HG03432 (cell line): ENCODE data around the gene POLR2M.
A peak's percentile ranks its signal among the peaks of the same experiment; 100 is the strongest.

Source experiments
- ATAC-seq: cut with Tn5 transposase; IDR thresholded peaks from one replicate; pipeline ENCODE4 v1.9.1; 2021; ENCODE audit warnings: mild to moderate bottlenecking, moderate library complexity; ENCODE audit not compliant: unreplicated experiment

POLR2M gene

DNA sequence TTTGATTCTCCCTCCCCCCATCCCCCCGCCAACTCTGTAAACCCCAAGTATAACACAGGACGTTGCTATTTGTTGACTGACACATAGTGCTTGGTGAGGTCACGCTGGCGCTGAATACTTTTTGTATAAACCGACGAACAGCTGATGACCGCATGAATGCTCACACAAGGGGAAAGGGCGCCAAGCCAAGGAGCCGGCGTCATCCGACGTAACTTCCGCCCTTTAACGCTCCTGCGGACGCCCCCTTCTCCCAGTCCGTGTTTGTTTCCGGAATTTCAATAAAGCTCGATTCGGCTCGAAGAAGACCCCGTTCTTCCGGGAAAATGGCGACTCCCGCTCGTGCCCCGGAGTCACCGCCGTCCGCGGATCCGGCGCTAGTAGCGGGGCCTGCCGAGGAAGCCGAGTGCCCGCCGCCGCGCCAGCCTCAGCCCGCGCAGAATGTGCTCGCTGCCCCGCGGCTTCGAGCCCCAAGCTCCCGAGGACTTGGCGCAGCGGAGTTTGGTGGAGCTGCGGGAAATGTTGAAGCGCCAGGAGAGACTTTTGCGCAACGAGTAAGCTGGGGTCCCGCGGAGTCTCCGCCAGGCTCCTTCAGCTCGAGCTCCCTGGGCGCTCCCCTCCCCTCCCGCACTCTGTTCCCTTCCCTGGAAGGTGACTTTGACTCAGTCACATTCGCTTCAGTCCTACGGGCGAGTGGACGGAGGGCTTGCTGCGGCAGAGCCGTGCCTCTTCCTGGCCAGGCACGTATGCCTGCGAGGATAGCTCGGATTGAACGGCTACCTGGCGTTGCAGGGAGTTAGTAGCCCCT, at the start of gene POLR2M:
TSS of gene POLR2M (plus strand) at position 310 of the 805 bp plus-strand sequence. CDS start at position 439, 129 bp downstream.
- ATAC-seq: peak; percentile 95

DNA sequence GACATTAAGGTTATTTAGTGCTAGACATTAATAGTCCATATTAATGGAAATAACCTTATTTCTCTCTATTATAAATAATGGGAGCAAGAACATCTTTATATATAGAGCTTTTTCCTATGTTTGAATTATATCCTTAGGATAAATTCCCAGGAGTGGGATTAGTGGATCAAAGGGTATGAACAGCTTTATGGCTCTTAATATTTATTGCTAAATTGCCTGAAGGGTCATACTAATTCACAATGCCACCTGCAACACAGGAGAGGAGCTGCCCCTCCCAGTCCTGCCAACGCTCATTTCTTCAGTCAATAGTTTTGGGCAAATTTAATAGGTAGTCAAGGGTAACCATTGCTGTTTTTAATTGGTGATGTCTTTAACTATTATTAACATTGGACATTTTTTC, 48.9 kb upstream of the POLR2M start:
- no peak for ATAC-seq

DNA sequence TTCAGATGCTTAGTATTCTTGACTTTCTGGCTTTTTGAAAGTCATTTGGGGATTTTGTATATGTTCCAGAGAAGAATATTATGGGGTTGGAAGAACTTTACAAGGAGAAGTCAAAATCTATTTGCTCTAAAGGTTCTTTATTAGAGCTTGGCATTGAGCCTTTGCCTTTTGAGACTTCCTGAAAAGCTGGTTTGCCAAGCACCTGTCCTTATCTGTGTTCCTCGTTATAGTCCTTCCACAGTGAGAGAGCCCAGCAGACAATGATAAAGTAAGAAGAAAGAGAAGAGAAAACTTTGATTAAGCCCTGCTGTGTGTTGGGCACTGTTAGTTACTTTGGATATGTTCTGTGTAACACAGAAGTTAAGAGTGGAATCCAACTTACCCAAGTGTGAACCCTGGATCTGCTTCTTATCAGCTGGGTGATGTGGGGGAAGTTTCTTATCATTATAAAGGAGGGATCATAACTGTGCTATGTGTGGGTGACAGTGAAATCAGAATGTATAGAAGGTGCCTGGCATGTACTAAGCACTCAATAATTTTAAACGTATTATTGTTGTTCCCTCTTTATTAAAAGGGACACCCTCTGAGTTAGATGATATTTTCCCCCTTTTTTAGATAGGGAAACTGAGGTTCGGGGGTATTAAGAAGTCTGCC, 44.3 kb upstream of the POLR2M start:
- ATAC-seq: no peak

DNA sequence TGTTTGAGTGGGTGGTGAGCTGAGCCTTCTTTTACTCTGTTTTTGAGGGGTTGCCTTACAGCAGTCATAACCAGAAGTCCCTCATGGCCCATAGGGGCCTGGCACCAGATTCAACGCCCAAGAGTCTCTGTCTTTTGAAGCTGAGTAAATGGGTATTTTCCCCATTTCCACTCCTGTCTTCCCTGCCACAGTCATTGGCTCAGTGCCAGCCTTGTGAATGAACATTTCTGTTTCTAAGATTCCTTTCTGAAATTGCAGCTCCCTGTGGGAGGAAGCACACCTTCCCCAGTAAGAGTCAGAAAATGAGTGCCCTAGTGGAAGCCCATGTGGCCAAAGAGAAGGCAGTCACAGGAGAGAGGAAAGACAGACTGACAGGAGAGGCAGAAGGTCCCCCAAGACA, 43.7 kb upstream of the POLR2M start:
- no peak for ATAC-seq

DNA sequence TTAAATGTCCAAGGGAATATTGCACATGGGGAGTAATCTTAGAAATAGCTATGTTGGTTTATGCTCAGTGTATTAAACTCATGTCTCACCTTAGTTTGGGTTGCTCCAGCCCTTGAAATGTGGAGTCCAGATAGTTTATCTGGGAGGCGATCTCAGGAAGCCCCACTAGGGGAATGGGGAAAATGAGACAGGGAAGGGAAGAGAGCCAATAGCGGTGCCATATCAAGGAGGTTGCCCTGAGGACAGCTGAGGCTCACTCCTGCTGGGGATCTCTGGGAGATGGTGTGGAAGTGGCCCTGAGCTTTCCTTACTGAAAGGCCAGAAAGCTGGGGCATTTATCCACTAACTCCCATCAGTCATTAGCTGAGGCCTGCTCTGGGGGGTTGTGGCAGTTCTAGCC, 43.3 kb upstream of the POLR2M start:
- ATAC-seq: no peak

DNA sequence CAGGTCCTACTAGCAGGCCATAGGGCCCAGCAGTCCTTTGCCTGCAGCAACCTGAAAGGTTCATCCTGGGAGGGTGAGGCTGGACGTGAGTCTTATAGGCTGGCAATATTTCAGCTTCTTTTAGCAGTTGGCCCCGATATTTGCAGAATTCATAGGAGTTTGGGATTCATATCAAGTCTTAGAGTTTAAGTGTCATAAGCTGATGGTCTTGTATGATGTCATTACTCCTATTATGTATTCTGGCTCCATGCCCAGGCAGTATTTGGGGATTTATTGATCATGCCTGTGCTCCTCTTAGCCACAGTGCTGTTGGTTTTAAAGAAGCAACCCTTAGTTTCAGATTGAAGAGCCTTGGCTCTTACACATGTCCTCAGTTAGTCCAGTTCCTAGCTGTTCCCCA, 41.3 kb upstream of the POLR2M start:
- ATAC-seq: no peak

DNA sequence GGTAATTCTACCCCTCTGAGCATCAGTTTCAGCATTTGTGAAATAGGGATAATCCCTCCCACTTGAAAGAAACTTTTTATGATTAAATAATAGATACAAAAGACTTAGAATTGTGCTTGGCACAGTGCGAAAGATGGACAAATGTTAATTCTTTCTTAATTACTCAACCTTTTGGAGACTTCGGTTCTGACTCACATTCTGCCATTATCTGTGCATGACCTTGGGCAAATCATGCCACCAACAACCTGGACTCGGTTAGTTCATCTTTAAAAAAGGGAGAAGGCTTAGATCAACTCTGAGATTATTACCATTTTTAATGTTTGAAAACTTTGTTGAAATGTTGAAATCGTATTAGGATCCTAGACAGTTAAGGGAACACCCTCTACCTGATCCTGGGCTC, 40.6 kb upstream of the POLR2M start:
- ATAC-seq: no peak

DNA sequence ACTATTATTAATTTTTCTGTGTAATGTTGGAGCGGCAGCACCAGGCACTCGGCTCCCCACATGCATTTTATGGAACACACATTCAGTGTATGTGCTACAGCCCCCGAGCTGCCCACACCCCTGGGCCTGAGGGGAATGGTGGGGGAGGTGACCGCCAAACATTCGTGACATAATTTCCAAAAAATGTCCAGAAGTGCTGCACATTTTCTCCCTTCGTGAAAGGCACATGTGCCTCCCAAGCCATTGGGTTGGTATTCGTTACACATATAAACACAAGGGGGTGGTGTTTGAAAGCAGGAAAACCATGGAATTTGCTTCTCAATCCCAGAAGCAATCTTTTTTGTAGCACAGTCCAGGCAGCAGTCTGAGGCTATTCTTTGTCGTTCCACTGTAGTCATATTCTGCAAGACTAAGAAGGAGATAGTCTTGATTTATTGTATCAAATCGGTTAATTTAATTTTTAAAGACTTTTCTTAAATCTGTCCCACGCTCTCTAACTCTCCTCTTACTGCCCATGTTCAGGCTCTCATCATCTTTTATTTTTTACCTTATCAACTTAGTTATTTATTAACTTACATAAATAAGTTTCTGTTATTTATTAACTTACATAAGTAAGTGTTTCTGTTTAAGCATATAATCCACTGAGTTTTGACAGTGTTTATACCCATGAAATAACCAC, 39.2 kb upstream of the POLR2M start:
- no peak for ATAC-seq

DNA sequence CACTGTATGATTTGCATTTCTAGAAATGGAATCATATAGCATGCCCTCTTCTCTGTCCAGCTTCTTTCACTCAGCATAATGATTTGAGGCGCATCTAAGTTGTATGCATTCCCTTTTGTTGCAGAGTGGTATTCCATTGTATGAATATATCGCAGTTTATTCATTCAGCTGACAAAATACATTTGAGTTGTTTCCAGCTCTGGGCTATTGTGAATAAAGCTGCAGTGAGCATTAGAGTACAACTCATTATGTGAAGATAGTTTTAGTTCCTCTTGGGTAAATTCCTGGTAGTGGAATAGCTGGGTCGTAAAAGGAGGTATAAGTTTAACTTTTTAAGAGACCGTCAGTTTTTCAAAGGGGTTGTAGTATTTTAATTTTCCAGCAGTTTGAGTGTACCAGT, 38.5 kb upstream of the POLR2M start:
- no peak for ATAC-seq

DNA sequence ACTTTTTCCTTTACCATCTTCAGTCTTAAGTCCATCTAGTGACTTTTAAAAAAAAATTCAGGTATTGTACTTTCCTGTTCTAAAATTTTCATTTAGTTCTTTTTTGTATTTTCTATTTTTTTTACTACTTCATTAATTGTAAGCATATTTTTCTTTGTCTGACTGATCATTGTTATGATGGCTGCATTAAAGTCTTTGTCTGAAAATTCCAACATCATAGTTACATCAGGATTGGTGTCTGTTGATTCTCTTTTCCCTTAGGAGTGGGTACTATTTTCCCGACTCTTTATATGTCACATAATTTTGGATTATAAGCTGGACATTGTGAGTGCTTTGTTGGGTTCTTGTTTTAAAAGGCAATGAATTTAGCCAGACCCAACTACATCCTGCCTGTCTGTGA, 34.9 kb upstream of the POLR2M start:
- ATAC-seq: no peak

DNA sequence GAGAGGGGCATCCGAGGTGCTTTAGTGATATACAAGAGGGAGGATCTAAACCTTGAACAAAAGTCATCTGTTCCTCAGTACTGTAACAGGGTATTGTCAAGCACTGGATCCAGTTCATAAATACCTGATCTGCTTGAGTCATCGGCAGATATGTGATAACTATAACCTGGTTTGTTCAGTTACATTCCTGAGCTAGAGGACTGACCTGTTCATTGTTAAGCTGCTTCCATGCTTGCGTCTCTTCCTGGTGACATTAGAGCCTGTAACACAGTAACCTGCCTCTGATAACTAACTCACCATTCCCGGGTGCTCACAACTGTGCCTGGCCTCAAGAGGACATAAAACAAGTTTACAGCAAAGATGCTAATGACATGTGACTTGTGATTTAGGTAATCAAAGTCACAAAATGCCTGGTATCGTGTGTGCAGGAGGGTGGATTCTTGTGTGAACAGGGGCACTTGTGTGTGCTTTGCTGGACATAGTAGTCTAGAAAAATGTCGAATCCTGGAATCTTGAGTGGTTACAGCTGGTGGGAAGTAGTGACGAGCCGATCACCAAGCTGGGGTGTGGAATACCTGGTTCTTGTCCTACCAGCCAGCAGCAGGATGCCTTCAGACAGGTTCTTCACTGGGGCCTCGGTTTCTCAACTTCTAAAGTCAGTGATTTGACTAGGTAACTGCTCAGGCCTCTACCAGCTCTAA, 30.9 kb upstream of the POLR2M start:
- ATAC-seq: no peak

DNA sequence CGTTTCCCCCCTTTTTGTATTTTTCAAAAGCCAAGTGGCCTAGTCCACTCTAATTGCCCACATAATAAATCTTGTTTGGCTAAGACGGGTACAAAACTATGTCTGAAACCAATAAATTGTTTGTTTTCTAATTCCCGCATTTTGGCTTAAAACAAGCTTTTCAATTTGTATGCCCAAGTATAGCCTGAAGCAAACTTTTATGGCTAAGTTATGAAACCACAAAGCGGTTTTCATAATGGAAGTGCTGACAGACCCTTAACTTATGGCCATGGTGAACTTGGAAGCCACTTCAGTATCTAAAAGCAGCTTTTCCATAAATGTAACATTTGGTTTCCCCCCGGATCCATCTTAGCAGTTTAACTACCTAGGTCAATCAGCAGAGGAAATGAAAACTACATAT, 29.9 kb upstream of the POLR2M start:
- ATAC-seq: no peak

DNA sequence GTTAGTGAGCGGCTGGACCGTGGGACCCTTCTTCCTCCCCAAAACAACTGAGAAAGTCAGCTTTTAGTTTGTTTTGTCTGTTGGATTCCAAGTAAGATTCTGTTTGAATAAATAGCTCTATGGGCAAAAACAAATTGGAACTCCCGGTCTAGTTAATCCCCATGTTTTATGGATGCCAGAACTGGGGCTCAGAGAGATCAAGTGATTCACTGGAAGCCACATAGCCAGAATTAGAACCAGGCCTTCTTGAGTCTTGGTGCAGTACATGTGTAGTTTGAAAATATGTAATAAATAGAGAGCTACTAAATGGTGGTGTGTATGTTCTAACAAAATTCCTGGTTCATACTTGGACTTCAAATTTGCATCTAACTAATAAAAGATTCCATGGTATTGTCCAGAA, 29.3 kb upstream of the POLR2M start:
- no peak for ATAC-seq

DNA sequence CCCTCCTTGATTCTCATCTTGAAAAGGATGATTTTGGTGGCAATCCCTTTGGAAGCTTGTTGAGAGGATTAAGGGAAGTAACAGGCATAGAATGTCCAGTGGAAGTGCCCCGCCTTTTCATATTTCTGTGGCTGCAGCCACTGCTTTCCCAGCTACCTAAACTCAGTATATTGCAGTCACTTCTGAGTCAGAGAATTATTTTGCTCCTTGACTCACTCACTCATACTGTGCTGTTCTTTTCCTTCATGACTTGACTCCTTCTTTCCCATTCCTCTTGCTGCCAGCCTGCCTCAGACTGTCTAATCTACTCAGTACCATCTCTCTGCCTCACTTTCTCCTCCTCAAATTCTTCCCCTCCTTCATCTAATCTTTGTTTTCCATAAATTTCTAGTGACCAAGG, 26.5 kb upstream of the POLR2M start:
- ATAC-seq: no peak

DNA sequence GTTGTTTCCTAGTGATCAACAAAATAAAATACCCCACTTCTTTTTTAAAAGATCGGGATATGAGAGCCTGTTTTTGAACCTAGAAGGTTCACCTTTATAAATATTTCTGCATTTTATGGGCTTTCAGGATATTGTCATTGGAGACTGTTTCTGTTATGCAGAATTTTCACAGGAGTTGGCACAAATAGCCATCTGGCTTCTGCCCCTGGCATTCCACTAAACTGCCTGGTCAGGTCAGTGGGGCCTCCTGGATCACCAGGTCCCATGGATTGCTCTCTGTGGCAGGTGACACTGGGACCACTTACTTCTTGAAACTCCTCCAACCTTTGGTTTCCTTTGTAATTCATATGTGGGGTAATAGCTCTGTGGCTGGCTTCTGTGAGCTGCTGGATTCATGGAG, 25.5 kb upstream of the POLR2M start:
- no peak for ATAC-seq

DNA sequence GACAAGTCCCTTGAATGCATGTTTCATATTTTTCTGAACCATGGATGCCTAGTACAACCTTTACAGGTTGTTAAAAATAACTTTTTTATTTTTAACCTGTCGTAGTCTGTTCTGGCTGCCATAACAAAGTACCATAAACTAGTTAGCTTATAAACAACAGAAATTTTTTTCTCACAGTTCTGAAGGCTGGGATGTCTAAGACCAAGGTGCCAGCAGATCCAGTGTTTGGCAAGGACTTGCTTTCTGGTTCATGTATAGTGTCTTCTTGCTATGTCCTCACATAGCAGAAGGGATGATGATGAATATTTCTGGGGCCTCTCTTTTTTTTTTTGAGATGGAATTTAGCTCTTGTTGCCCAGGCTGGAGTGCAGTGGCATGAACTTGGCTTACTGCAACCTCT, 23.0 kb upstream of the POLR2M start:
- ATAC-seq: no peak

DNA sequence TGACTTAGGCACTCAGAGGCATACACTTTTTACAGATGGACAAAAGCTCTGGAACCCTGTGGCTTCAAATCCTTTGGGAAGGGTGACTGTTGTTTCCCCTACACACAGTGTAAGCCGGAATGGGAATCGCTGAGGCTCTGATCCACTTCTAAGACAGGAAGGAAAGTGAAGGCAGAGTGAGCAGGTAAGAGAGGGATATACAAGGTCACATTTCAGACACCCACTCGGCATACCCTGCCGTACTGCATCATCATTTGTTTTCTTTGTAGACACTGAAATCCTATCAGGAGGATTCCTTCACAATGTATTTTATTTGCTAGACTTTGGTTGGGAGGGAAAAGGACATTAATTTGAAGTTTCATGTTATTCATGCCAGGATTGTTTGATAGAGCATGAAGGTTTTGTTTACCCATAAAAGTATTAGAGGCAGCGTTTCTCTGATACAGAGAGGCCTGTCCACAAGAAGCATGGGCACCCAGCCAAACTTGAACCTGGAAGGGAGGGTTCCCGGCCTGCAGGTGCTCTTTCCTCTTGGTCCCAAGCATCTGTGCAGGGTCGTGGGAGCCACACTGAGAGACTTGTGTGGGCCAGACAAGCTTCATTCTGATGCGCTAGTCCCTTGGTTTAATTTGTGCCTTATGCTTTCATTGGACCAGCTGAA, 21.9 kb upstream of the POLR2M start:
- ATAC-seq: no peak

DNA sequence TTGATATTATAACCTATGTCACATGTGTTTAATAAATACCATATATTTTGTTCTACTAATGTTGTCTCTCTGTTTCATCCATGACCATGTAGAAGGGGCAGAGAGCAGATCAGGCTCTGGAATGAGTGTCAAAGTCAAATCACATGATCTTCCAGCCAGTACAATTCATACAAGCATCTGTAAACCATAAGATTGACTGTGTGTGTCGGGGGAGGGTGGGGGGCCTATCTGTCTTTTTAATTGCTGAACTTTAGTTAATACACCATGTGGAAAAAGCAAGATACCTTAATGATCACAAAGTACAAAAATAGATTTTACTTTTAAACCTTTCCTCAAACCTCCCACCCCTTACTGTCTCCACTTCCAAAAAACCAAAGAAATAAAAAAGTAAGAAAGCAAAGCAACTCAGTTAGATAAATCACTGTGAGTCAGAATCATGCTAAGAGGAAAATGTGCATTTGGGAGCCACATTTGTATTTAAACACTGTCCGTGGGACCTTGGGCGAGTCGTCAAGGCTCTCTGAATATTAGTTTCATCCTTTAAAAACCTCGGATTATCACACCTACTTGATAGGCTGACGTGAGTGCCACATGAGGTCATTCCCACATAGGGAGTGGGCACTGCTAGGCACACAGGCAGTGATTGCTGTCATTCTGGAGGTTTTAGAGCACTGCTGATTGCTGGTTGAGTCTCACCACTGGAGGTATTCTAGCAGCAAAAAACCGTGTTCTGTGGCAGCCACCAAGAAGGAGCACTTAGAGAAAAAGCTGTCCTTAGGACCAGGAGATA, 21.0 kb upstream of the POLR2M start:
- no peak for ATAC-seq

DNA sequence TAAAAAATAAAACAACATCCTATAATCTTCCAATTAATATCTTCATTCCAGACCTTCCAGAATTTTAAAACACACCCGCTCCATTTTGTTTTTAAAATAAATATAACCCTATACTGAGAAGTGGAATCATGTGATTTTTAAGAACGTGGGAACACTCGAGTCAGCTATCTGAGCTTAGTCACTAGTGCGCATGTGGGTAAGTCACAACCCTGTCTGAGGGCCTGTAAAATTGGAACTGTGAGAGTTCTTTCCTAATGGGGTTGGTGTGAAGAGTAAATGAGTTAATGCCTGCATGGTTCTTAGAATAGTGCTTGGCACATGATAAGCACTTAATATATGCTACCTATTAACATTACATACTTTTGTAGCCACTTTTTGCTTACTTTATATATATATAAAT, 19.9 kb upstream of the POLR2M start:
- ATAC-seq: no peak

DNA sequence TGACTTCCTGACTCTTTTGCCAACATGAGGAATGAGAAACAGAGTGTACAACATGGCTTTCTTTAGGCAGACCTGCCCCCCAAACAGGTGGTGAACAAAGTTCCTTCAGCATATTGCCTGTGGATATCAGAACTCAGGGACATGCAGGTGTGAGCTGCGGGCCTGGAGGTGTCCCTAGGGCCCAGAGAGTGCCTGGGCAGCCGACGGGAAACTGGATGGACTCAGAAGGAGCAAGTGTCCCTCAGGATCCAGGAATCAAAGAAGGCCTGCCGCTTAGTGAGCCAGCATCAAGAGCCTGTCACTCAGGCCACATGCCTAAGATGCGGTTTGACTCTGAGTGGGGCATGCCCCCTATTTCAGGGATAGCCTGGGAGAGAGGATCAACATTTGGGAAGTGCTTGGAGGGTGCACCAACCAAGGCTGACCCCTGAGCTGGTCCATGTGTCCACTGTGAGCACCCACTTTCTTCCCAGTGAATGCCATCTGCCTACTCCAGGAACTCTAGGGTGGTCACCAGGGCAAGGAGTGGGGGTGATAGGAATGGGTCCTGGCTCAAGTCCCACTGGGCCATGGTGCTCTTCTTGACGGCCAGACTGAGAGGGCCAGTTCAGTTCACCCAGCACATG, 16.1 kb upstream of the POLR2M start:
- ATAC-seq: no peak
